Fibroblast of peridontal ligament (primary cell): Measurements from ENCODE around the gene SIMC1.
"Not testable (repeated sequence)": the region's sequence is repeated elsewhere in the genome, so short reads cannot be mapped to it uniquely, and the experiment has no call there.

Experiments
- DNase-seq: peaks from one replicate; pipeline ENCODE4 v3.0.0-alpha.2; 2010; ENCODE audit errors: extremely low read depth

Gene SIMC1

DNA sequence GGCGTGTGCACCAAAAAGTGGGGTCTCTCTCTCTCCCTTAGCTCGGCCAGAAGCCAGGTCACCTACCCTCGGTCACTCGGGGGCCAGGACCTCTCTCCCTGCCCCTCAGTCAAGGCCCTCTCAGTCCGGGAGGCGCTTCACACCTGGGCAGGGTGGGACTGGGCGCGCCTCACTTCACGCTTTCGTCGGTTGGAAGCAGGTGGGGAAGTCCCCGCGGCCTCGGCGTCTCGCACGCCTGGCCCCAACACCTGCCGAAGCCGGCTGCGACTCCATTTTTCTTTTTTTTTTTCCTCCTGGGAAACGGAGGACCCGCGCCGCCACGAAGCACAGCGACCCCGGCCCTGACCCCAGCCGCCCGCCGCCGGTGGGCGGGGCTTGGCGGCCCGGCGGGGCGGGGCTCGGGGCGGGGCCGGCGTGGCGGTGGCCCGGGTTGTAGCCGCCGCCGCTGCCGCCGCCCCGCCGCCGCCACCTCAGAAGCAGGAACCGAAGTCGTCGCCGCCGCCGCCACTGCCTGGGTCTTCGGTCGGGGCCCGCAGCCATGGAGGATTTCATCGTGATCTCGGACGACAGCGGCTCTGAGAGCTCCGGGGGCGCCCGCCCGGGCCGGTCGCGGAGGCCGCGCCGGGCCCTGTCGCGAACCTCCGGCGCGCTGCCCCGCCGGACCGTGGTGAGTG is at the start of gene SIMC1:
SIMC1 (plus strand) TSS at position 454 of the 674 bp plus-strand sequence; CDS start at position 539, 85 bp downstream.
- not testable (repeated sequence) for DNase-seq

DNA sequence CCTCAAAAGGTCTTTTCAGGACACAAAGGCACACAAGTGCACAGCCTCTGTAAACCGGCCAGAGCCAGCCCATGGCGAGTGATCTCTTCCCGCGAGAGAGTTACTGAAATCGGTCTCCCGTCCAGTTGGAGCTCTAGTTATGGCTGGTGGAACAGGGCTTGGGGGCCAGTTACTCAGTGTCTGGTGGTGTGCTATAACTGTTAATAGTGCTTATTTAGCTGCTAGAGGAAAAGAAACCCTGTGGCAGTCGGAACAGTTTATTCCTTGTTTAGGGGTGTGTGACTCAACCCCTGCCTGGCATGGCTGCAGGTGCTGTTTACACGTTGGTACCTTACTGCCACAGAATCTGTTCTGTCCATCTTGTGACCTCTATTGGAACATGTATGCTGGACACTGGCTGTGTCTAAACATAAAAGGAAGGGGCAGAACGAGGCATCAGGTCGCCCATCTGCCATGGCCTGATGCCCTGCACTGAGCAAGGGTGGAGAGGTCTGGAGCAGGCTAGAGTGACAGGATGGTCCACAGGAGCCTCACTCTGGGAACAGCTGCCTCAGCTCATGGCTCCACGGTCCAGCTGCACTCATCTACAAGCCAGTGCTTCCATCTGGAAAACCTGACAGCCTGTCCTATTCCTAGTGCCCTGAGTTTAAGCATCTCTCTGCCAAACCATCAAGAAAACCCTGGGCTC is 49.6 kb upstream of the SIMC1 start:
- DNase-seq: no peak

DNA sequence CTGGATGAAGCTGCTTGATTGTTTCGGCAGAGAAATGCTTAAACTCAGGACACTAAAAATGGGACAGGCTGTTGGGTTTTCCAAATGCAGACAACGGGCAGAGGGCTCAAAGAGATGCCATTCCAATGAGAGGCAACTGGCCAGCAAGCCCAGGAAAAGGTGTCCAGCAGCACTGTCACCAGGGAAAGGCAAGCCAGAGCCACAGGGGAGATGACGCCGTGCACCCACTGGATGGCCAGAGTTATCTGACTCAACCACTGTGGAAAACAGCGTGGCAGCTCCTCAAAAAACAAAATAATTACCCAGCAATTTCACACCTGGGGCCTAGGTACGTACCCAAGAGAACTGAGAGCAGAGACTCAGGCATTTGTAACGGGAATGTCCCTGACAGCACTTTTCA is 48.4 kb upstream of the SIMC1 start:
- no peak for DNase-seq

DNA sequence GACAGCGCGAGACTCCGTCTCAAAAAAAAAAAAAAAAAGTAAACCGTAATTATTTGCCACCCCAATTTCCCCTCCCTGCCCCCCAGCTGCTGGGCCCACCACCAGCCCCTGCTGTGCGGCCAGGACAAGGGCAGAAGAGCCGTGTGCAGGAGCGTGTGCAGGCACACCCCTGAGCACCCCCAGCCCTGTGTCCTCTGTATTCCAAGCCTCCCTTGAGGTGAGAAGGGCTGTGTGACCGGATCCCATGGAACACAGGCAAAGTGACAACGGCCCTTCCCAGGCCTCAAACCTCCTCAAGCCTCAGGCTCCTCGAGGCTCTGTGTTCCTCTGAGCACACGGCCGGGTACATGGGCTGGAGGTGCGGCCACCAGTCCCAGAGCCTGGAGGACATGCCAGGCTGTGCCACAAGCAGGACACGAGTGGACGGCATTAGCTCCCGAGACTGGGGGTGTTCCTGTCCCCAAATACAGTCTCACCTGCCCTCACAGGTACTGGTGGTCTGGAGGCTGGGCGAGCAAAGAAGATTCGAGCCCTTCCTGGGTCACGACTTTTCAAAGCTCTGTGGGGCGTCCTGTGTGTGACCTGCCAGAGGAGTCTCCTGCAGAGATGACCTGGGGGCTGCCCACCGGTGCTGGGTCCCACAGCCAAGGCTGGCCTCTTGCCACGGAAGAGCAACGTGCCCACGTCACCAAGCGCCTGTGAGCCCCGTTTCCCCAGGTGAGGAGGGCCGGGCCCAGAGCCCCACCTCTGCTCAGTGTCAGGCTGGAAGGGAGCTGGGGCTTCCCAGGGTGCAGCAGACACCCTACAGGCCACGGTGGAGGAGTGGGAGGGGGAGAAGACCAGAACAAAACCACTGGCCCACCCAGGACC is 47.1 kb upstream of the SIMC1 start:
- no peak for DNase-seq

DNA sequence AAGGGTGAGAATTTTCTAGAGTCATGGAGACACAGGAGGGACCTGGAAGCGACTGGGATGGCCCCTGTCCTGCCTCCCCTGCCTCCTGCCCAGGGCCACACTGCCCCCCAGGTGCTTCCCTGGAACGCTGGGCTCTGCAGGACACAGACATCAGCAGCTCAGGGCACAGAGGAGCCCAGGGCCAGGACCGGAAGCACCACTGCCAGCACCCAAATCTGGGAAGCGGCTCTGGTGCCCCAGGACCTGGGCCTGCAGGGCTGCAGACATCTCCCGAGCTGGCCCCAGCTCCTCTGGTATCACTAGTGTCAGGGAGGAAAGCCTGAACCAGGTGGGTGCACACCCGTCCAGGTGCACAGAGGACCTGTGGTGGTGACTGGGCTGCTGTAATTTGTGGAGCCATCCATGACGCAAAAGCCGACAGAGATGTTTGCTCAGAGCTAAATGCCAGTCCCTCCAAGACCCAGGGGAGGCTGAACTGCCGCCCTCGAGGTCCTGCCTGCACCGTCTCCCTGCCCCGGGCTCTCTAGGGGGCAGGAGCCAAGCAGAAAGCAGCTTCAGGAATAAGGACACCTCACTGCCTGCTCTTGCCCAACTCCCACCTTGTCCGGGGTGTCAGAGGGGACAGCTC is 46.0 kb upstream of the SIMC1 start:
- no peak for DNase-seq

DNA sequence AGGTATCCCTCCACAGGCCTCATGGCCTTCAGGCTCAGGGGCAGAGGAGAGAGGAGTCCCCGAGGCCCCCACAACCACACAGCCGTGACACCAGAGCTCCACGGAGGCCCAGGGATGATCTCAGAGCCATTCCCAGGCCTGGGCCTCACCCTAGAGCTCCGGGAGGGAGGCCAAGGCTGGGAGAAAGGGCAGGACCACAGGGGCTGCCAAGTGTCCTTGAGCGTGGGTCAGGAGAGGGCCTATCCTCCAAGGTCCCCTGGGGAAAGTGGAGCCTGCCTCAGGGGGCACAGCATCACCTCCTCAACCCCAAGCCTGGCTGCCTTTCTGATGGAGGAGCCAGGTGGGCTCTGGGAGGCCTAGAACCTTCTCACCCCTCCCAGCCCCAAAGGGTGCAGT is 45.5 kb upstream of the SIMC1 start:
- not testable (repeated sequence) for DNase-seq

DNA sequence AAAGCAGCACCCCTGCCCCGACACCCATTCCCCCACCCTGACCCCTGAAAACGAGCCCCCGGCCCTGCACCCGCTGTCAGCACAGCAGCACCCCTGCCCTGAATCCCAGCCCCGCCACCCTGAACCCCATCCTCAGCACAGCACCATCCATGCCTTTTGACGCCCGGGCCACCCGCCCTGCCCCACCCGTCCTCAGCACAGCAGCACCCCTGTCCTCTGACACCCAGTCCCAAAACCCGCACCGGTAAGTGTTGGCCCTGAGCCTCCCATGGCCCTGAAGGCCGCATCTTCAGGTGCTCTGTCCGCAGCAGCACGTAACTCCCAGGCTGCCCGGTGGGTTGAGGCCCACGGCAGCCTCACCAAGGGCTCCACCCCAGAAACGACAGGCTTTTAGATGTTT is 44.6 kb upstream of the SIMC1 start:
- DNase-seq: not testable (repeated sequence)

DNA sequence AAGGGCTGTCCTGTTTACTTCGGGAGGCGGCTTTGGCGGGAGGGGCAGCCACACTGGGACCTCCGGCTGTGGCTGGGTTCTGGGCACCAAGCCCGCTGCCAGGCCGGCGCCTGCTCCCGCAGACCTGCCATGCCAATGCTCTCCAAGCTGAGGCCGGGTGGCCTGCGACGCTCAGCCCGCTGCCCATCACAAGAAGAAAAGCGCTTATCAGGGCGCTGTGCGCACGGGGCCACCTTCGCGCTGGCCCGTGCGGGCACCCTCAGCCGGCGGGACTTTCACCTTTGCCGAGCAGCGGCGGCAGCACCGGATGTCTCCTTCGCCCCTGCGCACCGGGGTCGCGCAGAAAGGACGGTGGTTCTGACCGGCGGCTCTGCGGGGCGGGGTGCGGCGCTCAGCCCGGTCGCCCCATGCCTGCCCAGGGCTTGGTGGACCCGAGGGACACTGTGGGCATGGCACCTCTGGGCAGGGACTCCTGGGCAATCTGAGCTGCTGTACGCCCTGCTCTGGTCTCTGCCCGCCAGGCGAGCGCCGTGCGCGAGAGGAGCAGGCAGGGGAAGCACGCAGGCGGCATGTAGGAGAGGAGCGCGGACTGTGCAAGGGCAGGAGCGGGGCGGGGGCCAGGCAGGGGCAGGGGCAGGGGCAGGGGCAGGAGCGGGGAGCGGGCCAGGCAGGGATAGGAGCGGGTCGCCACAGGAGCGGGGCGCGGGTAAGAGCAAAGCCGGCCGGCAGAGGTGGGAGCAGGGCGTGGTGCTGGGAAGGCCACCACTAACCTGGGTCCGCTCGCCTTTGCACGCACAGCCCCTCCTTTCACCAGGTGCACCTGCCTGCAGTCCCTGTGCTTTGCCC is 43.8 kb upstream of the SIMC1 start:
- DNase-seq: not testable (repeated sequence)

DNA sequence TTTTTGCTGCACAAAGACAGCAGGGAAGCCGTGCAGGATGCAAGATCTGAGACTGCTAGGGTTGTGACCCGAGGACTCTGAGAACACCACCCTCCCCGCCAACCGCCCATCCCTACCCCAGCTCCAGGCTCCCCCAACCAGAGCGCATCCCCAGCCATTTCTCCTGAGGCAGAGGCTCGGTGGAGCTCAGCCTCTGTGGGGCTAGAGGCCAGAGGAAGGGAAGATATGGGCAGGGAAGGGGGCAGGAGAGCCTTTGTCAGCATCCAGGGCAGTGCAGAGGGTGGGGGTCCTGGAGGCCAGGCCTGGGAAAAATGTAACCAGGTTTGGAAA is 43.2 kb upstream of the SIMC1 start:
- not testable (repeated sequence) for DNase-seq

DNA sequence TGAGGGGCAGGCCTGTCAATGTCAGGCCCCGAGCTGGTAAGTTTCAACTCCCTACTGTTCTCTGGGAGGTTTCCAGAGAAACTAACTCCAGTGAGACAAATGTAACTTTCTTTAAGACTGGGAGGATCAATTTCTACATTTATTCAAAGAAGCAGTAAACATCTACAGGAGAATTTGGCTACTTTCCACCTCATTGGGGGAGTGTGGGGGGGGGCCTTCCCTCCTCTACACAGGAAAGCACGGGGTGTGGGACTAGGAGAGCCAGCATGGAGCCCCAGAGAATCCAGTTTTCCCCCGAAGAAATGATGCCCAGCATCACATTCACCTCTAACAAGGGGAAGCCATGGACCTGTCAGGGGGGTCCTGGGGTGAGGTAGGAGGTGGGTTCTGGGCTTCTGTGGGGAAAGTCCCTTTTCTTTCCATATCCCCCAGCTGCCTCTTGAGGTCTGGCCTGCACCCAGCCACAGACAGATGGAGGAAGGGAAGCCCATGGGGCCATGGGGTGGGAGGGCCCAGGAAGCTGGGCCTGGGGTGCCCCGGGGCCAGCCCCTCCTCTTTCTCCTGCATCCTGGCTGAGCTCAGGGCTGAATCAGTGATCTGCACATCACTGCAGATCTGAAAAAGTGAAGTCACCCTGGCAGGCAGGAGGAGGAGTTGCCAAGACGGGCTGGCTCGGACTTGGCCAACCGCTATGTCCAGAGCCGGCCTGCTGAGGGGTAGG is 42.6 kb upstream of the SIMC1 start:
- DNase-seq: not testable (repeated sequence)

DNA sequence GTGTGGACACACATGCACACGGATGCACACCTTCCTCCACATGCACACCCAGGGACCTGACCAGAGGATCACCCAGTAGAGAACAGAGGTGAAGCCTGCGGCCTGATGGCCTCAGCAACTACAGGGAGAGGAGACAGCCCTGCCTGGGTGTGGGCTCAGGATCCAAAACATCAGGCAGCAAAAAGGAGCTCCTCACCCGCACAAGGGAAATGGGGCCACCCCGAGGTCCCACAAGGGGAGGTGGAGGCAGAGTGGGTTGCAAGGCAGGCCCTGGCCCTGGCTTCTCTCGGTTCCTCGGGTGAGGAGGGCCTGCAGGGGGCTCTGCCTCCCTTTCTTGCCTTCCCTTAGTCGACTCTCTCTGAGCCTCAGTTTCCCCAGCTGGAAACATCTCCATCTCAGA is 41.4 kb upstream of the SIMC1 start:
- not testable (repeated sequence) for DNase-seq

DNA sequence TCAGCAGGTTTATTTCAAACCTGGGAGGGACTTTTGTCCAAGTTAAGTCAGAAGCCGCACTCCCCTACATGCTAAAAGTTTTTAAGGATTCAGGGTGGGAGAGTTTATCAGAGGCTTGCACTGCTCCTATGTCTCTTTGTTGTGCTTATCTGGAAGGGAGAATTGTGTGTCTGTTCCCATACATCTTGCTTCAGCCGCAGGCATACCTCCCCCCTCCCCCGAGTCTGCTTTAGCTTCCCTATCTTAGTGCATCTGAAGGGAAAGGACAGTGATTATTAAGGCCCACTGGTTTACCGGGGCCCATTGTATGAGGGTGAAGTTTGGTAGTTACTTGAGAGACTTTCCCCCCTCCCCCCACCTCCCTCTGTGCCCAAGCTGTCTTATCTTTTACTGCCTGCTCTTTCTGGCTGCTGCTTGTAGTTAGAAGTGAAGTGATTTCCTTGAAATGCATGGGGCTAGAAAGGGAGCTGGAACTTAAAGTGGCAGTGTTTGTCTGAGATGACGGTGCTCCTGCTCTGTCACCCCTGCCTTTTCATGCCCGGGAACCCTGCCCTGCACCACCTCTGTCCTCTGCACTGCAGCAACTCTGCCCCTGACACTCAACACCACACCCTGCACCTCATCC is 40.9 kb upstream of the SIMC1 start:
- DNase-seq: not testable (repeated sequence)

DNA sequence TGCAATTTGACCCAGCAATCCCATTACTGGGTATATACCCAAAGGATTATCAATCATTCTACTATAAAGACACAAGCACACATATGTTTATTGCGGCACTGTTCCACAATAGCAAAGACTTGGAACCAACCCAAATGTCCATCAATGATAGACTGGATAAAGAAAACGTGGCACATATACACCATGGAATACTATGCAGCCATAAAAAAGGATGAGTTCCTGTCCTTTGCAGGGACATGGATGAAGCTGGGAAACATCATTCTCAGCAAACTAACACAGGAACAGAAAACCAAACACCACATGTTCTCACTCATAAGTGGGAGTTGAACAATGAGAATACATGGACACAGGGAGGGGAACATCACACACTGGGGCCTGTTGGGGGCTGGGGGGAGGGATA is 39.9 kb upstream of the SIMC1 start:
- not testable (repeated sequence) for DNase-seq

DNA sequence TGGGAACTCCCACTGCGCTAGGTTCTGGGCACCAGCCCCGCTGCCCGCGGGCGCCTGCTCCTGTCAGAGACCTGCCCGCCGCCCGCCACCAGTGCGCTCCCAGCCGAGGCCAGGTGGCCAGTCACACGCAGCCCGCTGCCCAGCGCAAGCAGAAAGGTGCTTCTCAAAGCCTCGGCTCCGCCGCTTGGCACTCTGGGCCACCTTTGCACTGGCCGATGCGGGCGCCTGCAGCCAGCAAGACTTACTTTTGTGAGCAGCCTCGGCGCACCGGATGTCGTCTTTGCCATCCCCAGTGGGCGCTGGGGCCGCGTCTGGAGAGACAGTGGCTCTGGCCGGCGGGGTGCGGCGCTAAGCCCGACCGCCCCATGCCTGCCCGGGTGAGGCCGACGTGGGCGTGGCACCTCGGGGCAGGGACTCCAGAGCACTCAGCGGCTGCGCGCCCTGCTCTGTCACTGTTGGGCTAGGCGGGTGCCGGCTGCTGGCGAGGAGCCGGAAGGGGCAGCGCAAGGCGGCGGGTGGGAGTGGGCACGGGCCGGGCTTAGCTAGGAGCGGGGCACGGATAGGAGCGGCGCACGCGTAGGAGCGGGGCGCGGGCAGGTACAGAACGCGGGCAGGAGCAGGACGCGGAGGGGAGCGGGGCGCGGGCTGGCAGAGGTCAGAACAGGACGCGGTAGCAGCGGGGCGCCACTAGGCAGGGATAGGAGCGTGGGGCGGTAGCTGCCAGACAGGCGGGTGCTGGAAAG is 39.1 kb upstream of the SIMC1 start:
- DNase-seq: not testable (repeated sequence)

DNA sequence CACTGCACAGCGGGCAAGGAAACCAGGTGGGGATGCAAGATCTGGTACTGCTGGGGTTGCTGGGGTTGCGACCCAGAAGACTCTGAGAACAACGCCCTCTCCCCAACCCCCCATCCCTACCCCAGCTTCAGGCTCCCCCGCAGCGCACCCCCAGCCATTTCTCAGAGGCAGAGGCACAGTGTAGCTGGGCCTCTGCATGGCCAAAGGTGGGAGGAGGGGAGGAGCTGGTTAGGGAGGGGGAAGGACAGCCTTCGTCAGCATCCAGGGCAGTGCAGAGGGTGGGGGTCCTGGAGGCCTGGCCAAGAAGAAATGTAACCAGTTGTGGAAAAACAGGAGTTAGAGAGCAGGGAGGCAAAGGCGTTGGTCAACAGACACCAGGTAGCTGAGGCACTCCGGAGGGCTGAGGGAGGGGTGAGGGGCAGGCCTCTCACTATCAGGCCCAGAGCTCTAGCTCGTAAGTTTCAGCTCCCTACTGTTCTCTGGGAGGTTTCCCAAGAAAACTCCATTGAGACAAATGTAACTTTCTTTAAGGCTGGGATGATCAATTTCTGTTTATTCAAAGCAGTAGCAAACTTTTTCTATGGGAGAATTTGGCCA is 38.3 kb upstream of the SIMC1 start:
- DNase-seq: not testable (repeated sequence)

DNA sequence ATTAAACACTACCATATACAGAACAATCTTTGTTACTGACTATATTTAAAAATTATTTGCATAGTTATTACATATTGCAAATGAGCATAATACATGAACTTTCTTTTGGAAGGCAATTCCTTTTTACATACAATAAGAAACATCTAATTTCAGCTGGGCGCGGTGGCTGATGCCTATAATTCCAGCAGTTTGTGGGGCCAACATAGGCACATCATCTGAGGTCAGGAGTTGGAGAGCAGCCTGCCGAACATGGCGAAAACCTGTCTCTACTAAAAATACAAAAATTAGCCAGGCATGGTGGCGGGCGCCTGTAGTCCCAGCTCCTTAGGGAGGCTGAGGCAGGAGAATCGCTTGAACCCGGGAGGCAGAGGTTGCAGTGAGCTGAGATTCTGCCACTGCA is 36.4 kb upstream of the SIMC1 start:
- DNase-seq: no peak

DNA sequence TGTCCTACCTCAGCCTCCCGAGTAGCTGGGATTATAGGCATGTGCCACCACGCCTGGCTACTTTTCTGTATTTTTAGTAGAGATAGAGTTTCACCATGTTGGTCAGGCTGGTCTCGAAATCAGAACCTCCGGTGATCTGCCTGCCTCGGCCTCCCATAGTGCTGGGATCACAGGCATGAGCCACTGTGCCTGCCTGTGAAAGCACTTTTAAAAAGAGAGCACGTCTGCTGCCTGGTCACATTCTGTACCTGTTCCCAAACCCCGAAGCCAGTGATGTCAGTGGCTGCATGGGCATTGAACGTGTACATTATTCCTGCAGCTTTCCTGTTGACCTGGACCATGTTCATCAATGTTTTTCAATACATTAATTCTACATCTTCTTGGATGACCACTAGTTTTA is 35.1 kb upstream of the SIMC1 start:
- DNase-seq: no peak

DNA sequence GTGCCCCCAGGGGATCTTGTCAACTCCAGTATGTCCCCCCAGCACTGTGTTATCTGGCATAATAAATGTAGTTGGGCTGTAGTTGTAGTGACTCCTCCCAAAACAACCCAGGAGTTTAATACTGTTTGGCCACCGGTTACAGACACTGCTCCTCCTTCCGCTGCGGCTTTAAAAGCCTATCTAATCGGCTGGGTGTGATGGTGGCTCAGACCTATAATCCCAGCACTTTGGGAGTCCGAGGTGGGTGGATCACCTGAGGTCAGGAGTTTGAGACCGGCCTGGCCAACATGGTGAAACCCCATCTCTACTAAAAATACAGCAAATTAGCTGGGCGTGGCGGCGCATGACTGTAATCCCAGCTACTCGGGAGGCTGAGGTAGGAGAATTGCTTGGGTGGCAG is 34.7 kb upstream of the SIMC1 start:
- DNase-seq: not testable (repeated sequence)

DNA sequence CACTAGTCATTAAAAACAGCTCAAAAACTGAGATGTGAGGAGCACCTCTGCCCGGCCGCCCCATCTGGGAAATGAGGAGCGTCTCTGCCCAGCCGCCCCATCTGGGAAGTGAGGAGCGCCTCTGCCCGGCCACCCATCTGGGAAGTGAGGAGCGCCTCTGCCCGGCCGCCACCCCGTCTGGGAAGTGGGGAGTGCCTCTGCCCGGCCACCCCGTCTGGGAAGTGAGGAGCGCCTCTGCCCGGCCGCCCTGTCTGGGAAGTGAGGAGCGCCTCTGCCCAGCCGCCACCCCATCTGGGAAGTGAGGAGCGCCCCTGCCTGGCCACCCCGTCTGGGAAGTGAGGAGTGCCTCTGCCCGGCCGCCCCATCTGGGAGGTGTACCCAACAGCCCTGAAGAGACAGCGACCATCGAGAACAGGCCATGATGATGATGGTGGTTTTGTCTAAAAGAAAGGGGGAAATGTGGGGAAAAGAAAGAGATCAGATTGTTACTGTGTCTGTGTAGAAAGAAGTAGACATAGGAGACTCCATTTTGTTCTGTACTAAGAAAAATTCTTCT is 23.7 kb upstream of the SIMC1 start:
- not testable (repeated sequence) for DNase-seq
